Vagina (tissue), 2 donors: ENCODE data around the gene ALOXE3.
A peak's percentile ranks its signal among the peaks of the same experiment; 100 is the strongest.

ENCODE experiments used
- CTCF ChIP-seq, 3 experiments: fragments of 450-650 bp in 2 of 3; fragments of 200-600 bp in 1 of 3; sonication (generic) in 1 of 3; IDR thresholded peaks; one replicate each; pipeline ENCODE4 v1.5.1; 2017 to 2019; ENCODE audit warnings: antibody characterized with exemption in 3 of 3, mild to moderate bottlenecking in 2 of 3, moderate library complexity in 2 of 3
- POLR2A ChIP-seq, 2 donors: fragments of 450-650 bp; IDR thresholded peaks; one replicate each; pipeline ENCODE4 v1.6.1; 2017; ENCODE audit warnings: antibody characterized with exemption in 2 of 2, mild to moderate bottlenecking in 2 of 2, moderate library complexity in 2 of 2
- POLR2AphosphoS5 ChIP-seq, 2 donors: sonication (generic); formaldehyde crosslinking; IDR thresholded peaks; one replicate each; pipeline ENCODE4 v1.9.0; 2017; ENCODE audit warnings: antibody characterized with exemption in 2 of 2, mild to moderate bottlenecking in 2 of 2, low read depth in 1 of 2; ENCODE audit not compliant: insufficient read depth in 1 of 2

DNA sequence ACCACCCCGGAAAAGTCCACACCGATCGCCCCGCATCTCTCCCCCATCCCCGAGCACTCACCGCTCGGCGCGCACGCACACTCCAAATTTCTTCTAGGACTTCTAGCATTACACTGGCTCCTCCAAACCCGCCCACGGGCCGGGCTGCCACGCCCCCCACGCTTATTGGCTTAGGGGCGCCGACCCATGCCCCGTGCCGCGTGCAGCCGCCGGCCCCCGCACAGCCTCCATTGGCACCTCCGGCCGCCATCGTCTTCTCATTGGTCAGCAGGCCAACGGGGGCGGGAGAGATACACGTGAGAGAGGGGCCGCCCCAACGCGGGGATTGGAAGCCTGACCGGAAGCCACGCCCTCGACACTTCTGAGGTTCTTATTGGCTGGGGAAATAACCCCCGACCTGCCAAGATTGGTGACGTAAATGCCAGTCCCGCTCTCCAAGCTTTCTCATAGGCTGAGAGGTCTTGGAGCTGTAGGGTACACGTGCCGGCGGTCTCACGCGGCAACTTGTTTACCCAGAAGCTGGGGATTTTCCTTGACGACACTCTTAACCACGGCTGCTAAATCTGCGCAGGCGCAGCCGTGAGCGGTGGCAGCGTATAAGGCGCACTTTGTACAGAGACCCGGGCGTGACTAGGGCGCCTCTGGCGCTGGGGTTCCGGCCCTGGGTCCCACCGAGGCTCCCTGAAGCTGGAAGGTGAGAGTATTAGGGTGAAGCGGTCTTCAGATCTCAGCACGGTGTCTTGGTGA is 38.1 kb upstream of the ALOXE3 start:
- no peak for TF ChIP-seq CTCF (IDR thresholded peaks at IDR 0.05)
- peak; percentile 82 to 100 for TF ChIP-seq POLR2A (IDR thresholded peaks at IDR 0.05)
- peak; percentile 99 for TF ChIP-seq POLR2AphosphoS5 (IDR thresholded peaks at IDR 0.05; ENCODE audit: insufficient read depth in 1 of 2, low read depth in 1 of 2)
